Activated naive CD8-positive, alpha-beta T cell (primary cell): ENCODE results near the gene CRHR1.

Source experiments
- H3K27ac Mint-ChIP-seq: one replicate; pipeline ENCODE4 v1.8.0; 2021; ENCODE audit warnings: mixed read lengths
- H3K27me3 Mint-ChIP-seq: one replicate; pipeline ENCODE4 v1.8.0; 2021; ENCODE audit warnings: mixed read lengths
- H3K36me3 Mint-ChIP-seq: one replicate; pipeline ENCODE4 v1.8.0; 2021; ENCODE audit warnings: mixed read lengths
- H3K4me1 Mint-ChIP-seq: one replicate; pipeline ENCODE4 v1.8.0; 2021; ENCODE audit warnings: low read depth, mixed read lengths
- H3K4me3 Mint-ChIP-seq: one replicate; pipeline ENCODE4 v1.8.0; 2021; ENCODE audit warnings: mild to moderate bottlenecking, mixed read lengths
- H3K9me3 Mint-ChIP-seq: one replicate; pipeline ENCODE4 v1.8.0; 2021; ENCODE audit warnings: low read depth, mixed read lengths

Gene CRHR1

GRCh38 chr17:45818041-45818440 is 33.9 kb downstream of the CRHR1 start:
- Mint-ChIP-seq H3K27ac (no peak overlapping the region), H3K4me3 (no peak overlapping the region), H3K27me3 (peaks cover 3% of the 10 kb centered on the region), H3K36me3 (no peaks in the 10 kb centered on the region), H3K4me1 (no peaks in the 10 kb centered on the region), H3K9me3 (no peaks in the 10 kb centered on the region)

DNA sequence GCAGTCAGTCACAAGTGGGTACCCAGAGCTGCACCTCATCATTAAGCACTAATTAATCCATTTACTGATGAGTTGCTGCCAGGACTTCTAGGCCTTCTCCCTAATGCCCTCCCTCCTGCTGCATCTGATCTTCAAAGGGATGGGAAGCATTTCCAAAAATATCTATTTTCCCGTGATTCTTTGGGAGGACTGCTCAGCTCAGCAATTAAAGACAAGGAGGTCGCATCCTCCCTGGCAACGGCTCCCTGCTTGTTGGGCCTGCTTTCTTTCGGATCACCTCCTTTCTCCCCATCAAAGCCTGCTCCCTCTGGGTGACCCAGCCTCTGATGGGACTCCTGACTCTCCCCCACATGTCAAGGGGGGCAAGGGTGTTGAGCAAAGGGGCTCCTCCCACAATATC is 34.6 kb downstream of the CRHR1 start:
- Mint-ChIP-seq H3K4me1 (peaks cover 1% of the 10 kb centered on the region), H3K27ac (no peak overlapping the region), H3K4me3 (no peak overlapping the region), H3K27me3 (peaks cover 2% of the 10 kb centered on the region), H3K9me3 (no peaks in the 10 kb centered on the region), H3K36me3 (no peaks in the 10 kb centered on the region)

DNA sequence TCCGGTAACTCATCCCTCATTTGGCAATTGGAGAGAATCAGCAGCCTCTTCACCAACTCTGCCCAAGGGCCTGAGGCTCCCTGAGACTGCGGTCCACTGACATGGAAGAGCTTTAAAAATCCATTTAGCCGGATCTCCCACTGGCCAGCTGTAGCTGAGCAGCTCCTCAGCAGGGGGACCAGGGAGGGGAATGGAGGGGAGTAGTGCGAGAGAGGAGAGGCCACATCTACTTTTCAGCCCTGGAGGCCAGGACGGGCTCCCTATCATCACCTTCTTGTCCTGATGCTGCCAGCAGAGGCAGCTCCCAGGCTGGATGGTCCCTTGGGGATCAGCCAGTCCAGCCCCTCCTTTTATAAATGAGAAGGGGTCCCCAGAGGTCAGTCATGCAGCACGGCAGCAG is 35.5 kb downstream of the CRHR1 start:
- Mint-ChIP-seq H3K9me3 (no peaks in the 10 kb centered on the region), H3K27ac (no peak overlapping the region), H3K36me3 (no peaks in the 10 kb centered on the region), H3K4me1 (peaks cover 2% of the 10 kb centered on the region), H3K4me3 (no peak overlapping the region), H3K27me3 (no peaks in the 10 kb centered on the region)

- H3K36me3 Mint-ChIP-seq: no peaks in the 10 kb centered on the region
- no peaks in the 10 kb centered on the region for H3K9me3 Mint-ChIP-seq
- H3K4me1 Mint-ChIP-seq: peaks cover 2% of the 10 kb centered on the region
- H3K4me3 Mint-ChIP-seq: no peak overlapping the region
- H3K27me3 Mint-ChIP-seq: no peaks in the 10 kb centered on the region
- H3K27ac Mint-ChIP-seq: no peak overlapping the region
Observed at GRCh38 chr17:45820052-45820780, 36.1 kb downstream of the CRHR1 start.

- no peak overlapping the region for H3K4me3 Mint-ChIP-seq
- no peaks in the 10 kb centered on the region for H3K9me3 Mint-ChIP-seq
- no peak overlapping the region for H3K27ac Mint-ChIP-seq
- no peaks in the 10 kb centered on the region for H3K27me3 Mint-ChIP-seq
- H3K36me3 Mint-ChIP-seq: no peaks in the 10 kb centered on the region
- peaks cover 2% of the 10 kb centered on the region for H3K4me1 Mint-ChIP-seq
Observed at GRCh38 chr17:45821147-45821546, 37.0 kb downstream of the CRHR1 start.

- Mint-ChIP-seq H3K4me1 (peaks cover 9% of the 10 kb centered on the region), H3K36me3 (no peaks in the 10 kb centered on the region), H3K27me3 (no peaks in the 10 kb centered on the region), H3K9me3 (no peaks in the 10 kb centered on the region), H3K27ac (no peak overlapping the region), H3K4me3 (no peak overlapping the region)
Observed at GRCh38 chr17:45823598-45823997, 39.5 kb downstream of the CRHR1 start.

DNA sequence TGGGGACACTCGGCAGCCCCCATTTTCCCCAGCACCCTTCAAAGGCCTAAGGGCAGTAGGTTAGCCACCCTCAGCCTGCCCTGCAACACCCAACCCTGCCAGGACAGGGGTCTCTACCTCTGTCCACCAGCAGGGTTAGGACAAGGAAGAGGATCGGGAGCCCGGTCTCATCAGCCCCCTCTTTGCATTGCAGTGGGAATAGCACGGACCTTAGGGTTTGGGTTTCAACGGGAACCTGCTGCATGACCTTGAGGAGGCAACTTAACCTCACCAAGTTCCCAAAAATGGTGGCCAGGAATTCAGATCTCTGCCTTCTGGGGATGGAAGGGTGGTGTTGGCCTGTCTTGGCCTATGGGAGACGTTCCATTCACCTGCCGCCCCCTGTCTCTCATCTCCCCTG is 40.4 kb downstream of the CRHR1 start:
- Mint-ChIP-seq H3K27ac (no peak overlapping the region), H3K36me3 (no peaks in the 10 kb centered on the region), H3K9me3 (no peaks in the 10 kb centered on the region), H3K4me3 (no peak overlapping the region), H3K4me1 (peaks cover 10% of the 10 kb centered on the region), H3K27me3 (no peaks in the 10 kb centered on the region)

GRCh38 chr17:45824901-45825492 is 40.9 kb downstream of the CRHR1 start:
- no peaks in the 10 kb centered on the region for H3K27me3 Mint-ChIP-seq
- no peaks in the 10 kb centered on the region for H3K9me3 Mint-ChIP-seq
- H3K4me1 Mint-ChIP-seq: peaks cover 10% of the 10 kb centered on the region
- H3K27ac Mint-ChIP-seq: no peak overlapping the region
- no peaks in the 10 kb centered on the region for H3K36me3 Mint-ChIP-seq
- no peak overlapping the region for H3K4me3 Mint-ChIP-seq

GRCh38 chr17:45825792-45826191 is 41.7 kb downstream of the CRHR1 start:
- Mint-ChIP-seq H3K27me3 (no peaks in the 10 kb centered on the region), H3K4me1 (peaks cover 10% of the 10 kb centered on the region), H3K36me3 (no peaks in the 10 kb centered on the region), H3K4me3 (no peak overlapping the region), H3K9me3 (no peaks in the 10 kb centered on the region), H3K27ac (no peak overlapping the region)

GRCh38 chr17:45826919-45827588 is 42.9 kb downstream of the CRHR1 start:
- Mint-ChIP-seq H3K4me3 (no peak overlapping the region), H3K36me3 (no peaks in the 10 kb centered on the region), H3K27ac (no peak overlapping the region), H3K4me1 (peaks cover 10% of the 10 kb centered on the region), H3K27me3 (no peaks in the 10 kb centered on the region), H3K9me3 (no peaks in the 10 kb centered on the region)

- H3K27ac Mint-ChIP-seq: no peak overlapping the region
- no peaks in the 10 kb centered on the region for H3K27me3 Mint-ChIP-seq
- no peak overlapping the region for H3K4me3 Mint-ChIP-seq
- H3K36me3 Mint-ChIP-seq: no peaks in the 10 kb centered on the region
- no peaks in the 10 kb centered on the region for H3K9me3 Mint-ChIP-seq
- peaks cover 10% of the 10 kb centered on the region for H3K4me1 Mint-ChIP-seq
Observed at GRCh38 chr17:45828171-45828570, 44.1 kb downstream of the CRHR1 start.

DNA sequence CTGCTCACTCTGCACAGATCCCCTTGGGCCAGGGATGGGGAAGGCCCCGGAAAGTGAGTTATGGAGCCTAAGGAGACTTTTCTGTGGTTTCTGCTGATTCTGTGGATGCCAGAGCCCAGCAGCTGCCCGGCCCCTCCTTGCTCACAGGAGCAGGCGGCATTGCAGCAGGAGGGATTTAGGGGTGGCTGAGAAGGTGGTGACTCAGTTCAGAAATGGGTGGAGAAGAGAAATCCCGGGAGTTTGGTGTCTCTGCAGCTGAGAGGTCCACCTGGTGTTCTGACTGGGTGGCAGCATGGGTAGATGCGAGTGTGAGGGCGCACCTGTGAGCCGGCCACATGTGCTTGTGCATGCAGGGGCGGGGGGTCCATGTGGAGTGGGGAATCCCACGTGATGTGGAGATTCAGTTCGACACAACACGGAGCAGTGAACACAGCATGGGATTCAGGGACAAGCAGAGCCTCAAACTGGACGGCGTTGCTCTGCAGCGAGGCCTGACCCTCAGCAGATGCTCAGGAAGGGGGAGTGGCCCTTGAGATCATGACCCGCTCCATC is 44.5 kb downstream of the CRHR1 start:
- Mint-ChIP-seq H3K27me3 (no peaks in the 10 kb centered on the region), H3K27ac (no peak overlapping the region), H3K4me1 (peaks cover 9% of the 10 kb centered on the region), H3K36me3 (no peaks in the 10 kb centered on the region), H3K9me3 (no peaks in the 10 kb centered on the region), H3K4me3 (no peak overlapping the region)

DNA sequence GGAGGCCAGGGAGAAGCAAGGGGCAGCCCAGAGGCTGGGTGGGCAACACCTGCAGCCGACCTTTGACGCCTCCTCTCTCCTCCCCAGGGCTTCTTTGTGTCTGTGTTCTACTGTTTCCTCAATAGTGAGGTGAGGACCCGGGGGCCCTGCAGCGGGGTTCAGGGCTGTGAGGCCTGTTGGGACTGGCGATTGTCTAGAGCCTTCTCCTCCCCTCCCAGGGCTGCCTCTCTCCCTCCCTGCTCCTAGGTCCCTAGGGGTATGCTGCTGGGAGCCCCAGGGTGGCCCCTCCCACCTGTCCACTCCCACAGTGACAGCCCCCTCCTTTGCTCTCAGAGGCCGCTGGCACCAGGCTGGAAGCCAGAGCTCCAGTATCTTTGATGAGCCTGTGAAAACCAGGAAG is 49.8 kb downstream of the CRHR1 start:
- no peak overlapping the region for H3K4me3 Mint-ChIP-seq
- H3K36me3 Mint-ChIP-seq: no peaks in the 10 kb centered on the region
- no peaks in the 10 kb centered on the region for H3K27me3 Mint-ChIP-seq
- H3K4me1 Mint-ChIP-seq: no peaks in the 10 kb centered on the region
- H3K9me3 Mint-ChIP-seq: no peaks in the 10 kb centered on the region
- H3K27ac Mint-ChIP-seq: no peak overlapping the region

DNA sequence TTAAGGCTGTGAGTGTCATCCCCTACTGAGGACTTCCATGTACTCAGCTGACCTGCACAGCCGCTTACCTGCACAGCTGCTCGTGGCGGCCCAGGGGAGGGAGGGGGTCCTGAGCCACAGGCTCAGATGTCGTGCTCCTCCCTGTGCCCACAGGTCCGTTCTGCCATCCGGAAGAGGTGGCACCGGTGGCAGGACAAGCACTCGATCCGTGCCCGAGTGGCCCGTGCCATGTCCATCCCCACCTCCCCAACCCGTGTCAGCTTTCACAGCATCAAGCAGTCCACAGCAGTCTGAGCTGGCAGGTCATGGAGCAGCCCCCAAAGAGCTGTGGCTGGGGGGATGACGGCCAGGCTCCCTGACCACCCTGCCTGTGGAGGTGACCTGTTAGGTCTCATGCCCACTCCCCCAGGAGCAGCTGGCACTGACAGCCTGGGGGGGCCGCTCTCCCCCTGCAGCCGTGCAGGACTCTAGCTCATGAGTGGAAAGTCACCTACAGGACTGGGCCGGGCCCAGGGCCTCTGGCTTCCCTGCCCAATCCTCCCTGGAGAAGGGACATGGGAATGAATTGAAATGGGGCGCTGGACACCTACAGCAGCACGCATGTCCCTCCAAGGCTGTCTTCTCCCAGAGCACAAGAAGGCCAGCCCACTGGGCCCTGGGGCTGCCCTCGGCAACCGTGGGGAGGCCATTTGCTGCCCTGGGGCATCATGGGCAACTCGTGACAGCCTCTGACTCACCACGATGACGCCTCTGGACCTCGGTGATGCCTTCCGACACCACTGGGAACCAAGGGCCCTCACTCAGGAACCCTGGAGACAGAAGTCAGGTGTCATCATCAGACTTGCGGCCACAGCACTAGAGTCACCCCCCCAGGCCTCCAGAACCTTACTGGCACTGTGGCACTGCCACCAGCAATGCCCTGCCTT is 50.6 kb downstream of the CRHR1 start:
- no peaks in the 10 kb centered on the region for H3K9me3 Mint-ChIP-seq
- H3K4me1 Mint-ChIP-seq: no peaks in the 10 kb centered on the region
- H3K36me3 Mint-ChIP-seq: no peaks in the 10 kb centered on the region
- H3K27ac Mint-ChIP-seq: no peak overlapping the region
- H3K27me3 Mint-ChIP-seq: no peaks in the 10 kb centered on the region
- H3K4me3 Mint-ChIP-seq: no peak overlapping the region
